GM15510 (cell line): Measurements from ENCODE around the gene PDE6H.

Experiments used
- POLR2A ChIP-seq: IDR thresholded peaks from 3 replicates; pipeline ENCODE4 v1.6.1; 2011; ENCODE audit warnings: borderline replicate concordance; ENCODE audit not compliant: insufficient read length; ENCODE audit errors: extremely low read depth

PDE6H gene

DNA sequence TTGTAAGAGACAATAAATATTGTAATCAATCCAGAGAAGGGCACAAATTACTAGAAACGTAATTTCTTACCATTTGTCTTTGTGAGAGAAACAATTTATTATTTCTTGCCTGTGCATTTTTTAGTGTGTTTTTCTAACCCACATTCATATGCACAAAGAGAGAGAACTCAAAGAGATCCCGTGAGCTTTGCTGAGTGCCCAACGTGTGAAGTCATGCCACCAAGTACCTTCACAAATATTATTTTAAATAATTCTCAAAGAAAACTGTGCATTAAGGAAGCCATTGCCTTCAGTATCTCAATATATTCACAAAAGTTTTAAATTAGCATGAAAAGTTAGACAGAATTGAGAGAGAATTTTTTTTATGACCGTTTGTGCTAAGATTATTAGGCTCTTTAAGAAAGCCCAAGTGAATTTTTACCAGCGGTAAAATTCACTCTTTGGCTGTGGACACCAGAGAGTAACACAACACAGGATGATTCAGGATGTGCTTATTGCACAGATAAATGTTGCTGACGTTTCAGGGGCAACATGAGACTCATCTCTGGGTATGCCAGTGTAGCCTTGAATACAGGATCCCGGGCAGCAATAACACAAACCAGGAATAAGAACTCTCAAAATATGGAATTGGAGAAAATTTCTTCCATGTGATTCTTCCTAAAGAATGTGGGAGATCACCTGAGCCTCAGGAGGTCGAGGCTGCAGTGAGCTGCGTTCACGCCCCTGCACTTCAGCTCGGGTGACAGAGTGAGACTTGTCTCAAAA is 14.3 kb upstream of the PDE6H start:
- no peak for TF ChIP-seq POLR2A

DNA sequence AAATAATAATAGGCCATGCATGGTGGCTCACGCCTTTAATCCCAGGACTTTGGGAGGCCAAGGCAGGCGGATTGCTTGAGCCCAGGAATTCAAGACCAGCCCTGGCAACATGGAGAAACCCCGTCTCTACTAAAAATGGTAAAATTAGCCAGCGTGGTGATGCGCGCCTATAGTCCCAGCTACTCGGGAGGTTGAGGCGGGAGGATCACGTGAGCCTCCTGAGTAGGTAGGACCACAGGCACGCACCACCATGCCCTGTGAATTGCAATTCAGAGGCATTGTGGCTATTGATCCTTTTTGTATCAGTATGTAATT is 13.8 kb upstream of the PDE6H start:
- no peak for TF ChIP-seq POLR2A

DNA sequence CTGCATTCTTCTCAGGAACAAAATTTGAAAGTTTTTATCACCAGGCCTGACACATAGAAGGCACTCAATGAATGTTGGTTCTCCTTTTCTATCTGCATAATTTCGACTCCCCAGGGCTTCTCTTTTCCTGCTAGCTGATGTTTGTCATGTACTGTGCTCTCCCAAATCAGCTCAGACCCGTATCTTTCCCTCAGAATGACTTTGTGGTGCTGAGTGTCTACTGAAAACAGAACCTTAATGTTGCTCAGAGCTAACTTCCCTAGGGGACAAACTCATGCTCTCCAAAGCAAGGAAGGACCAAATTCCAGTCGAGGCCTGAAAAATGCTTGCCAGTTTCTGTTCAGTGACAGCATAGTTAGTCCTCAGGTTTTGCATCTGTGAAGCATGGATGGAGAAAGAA is 13.4 kb upstream of the PDE6H start:
- no peak for TF ChIP-seq POLR2A

DNA sequence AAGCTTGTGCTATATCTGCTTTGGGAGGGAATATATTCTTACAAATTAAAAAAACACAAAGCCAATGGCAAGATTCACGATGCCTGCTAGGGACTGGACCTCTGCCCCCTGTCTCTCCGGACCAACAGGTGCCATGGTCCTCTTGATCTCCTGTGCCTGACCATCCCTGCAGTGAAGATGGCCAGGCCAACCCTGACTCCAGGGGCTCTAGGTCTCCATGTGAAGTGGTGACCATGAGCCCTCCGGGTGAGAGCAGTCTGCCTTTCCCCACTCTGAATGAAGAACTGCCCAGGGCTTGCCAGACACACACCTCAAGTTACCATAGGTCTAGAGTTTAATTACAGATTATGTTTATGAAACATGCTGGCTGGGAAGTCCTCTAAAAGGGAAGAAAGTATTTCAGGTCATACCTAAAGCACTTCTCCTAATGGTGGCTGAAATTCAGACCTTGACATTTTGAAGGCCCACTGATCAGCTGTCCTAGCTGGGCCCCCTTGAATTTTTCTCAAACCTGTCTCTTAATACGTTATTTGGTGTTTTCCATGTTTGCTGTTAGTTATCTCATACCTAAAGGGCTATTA is 12.8 kb upstream of the PDE6H start:
- no peak for TF ChIP-seq POLR2A

DNA sequence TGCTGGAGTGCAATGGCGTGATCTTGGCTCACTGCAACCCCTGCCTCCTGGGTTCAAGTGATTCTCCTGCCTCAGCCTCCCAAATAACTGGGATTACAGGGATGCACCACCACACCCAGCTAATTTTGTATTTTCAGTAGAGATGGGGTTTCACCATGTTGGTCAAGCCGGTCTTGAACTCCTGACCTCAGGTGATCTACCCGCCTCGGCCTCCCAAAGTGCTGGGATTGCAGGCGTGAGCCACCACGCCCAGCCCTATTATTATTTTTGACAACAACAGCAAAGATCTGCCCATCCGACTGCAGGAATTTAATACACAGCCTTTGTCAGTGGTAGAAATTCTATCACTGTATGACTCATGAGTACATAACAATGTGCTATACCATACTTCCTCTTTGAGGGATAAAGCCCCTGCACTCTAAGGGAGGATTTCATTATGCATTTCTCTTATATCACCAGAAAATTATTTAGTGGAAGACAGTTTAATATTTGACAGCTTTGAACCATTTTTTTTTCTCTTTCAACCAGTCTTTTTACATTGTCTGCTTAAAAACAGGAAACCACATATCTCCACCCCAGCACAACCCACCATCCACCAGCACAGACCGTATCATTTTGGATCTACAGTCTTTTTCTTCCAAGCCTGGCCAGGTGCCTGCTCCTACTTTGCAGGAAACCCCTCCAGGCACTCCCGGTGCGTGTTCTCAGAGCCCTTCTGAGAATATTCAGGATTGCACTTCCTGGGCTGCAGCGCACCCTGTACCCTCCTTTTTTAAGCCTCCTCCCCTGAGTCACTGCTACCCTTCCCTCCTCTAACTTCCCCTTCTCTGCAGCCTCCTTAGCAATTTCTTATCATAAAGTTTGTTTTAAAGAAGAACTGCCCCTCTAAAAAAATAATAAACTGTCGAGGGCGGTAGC is 12.0 kb upstream of the PDE6H start:
- TF ChIP-seq POLR2A, result no peak

DNA sequence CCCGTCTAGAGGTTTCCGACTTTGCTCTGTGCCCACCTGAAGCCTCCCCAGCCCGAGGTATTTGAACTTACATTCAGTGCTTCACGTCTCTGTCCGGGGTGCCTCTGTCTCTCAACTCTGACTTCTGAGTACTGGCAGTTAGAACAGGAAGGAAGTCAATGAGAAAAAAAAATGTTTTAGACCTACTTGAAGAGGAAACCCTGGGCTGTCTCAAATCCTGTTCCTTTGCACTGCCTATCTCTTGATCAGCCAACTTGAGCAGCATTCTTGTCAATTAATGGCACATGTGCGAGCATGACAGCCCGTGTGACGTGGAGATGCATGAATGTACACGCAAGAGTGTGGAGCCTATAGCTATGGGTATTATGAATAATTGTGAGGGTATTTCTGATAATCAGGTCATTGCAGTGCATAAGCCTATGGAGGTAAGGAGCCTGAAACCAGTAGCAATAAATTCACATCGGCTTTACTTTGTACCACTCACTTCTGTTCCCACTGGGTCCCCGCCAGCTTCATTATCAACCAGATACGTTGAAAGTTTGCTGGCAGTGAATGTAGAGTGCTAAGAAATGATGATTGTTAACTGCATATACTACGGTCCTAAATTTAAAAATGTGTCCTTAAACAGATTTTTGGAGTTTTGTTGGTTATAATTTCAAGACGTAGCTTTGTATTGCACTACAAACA is 11.2 kb upstream of the PDE6H start, which contains the start of gene ARHGDIB:
TSS of gene ARHGDIB (minus strand) at position 136 of the 687 bp plus-strand sequence. CDS start 10,889 bp downstream, outside the sequence.
- TF ChIP-seq POLR2A, result peak; percentile 71

DNA sequence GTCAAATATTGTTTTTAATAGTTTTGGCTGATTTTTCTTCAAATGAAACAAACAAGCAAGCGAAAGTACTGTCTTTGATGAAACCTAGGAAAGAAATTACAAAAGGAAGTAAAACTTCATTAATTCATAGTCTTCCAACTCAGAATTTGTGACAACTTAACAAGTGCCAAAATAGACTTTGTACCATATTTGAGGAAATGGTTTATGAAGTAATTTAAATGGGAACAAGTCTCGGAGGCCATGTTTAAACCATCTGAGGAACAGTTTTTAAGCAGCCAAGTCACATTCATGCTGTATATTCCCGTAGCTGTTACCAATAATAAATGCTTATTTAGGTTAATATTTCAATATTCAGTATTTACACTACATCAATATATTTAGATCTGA is 10.7 kb upstream of the PDE6H start:
- no peak for TF ChIP-seq POLR2A

DNA sequence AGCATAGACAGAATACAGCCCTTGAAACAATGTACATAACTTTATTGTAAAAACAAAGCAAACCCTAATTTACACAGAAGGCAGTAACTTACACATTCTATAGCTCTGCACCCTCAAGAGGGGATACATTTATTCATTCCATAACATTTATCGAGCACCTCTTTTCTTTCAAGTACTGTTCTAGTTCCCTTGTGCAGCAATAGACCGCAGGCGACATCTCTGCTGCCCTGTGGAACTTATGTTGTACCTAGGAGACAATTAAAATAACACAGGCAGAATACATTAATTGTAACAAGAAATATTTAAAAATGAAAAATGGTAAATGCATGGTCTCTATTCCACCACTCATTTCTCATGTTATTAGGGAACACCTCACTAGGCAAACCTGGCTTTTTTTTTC is 10.0 kb upstream of the PDE6H start:
- TF ChIP-seq POLR2A, result no peak

DNA sequence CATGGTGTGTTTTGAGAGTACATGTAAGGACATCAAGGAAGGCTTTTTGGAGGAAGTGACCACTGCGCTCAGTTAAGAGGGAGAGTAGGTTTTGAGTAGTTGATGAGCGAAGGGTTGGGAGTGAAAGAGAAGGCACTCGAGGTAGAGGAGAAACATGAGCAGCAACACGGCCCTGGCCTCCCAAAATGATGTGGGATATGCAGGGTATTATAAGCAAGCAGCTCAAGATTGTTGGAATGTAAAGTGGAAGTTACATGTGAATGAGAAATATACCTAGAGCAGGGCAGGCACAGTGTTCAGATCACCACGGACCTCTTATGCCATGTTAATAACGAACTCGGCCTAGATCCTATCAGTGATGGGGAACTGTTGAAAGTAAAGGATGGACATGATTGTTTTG is 9.3 kb upstream of the PDE6H start:
- no peak for TF ChIP-seq POLR2A

DNA sequence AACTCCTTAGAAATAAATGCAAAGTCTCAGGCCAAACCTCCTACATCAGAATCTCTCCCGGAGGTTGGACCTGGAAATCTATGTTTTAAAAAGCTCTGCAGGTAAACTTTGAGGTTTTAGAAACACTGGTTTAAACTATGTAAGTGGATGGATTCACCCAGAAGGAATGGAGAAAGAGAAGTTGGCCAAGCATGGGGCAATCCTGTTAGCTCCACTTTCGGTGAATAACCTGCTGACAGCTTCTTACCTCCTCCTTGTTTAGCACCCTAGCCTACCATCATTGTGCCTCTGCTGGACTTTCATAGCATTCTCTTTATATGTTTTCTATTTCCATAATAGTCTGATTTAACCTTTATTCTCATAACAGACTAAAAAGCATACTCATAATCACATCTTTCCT is 8.4 kb upstream of the PDE6H start:
- TF ChIP-seq POLR2A, result no peak

DNA sequence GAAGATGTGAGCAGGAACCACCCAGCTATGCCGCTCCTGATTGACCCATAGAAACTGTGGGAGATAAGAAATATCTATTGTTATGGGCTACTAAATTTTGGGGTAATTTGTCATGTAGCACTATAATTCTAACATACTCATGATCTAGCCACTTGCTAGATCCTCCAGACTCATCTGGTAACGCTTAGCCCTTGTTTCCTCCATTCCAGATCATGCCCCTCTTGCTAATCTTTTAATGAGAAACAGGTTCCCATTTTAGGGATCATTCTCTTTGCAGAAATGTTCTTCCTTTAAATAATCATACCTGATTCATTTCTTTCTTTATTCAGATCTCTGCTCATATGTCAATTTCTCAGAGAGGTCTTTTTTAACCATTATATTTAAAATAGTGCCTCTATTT is 7.6 kb upstream of the PDE6H start:
- TF ChIP-seq POLR2A, result no peak

DNA sequence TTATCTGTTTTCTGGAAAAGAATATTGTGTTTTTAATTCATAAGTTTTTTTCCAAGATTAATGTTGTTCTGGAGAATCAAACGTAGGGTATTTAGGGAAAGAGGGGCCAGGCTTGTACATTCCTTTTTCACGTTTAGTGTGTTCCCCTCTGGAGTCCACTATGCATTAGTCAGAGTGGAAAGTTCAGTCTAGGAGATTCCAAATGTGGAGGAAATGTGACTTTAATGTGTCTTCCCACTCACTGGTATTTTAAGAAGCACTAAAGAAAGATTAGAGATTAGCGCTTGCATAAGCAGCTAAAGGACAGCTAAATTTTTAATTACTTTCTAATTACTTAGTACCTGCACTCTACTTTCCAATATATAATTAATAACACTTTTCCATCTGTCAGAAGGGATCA is 4.4 kb upstream of the PDE6H start:
- TF ChIP-seq POLR2A, result no peak

DNA sequence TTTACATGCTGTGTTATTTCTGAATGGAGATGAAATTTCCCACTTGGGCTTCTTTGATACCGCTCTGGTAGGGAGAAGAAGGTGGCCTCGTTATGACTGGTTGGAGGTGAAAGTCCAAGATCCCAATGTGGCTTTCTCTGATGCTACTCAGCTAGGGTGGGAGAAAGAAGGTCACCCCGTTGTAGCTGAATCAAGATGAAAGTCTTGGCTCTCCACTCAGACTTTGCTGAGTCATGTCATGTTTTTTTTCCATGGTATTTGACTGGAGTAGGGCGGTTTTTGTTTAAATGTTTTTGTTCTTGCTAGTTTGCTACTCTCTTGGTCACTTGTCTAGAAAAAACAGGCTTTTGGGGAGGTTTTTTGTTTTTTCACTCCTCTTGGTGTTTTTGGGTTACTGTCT is 2.4 kb upstream of the PDE6H start:
- TF ChIP-seq POLR2A, result no peak

DNA sequence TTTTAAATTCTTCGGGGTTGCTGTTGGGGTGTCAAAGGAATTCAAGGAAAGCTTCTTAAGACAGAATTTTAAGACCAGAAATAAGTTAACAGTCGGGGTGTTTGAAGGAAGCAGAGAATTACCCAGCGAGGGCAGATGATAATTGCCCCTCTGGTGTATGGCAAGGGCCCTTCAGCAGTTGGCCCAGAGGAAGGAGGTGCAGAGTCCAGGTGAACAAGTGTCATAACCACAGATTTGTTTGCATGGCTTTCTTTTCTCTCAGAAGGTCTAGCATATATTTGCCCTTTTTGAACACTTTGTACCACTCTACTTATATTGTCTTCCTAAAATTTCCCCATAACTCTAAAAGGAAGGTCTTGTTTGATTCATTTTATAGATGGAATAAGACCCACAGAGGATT is 1.8 kb downstream of the PDE6H start:
- no peak for TF ChIP-seq POLR2A

DNA sequence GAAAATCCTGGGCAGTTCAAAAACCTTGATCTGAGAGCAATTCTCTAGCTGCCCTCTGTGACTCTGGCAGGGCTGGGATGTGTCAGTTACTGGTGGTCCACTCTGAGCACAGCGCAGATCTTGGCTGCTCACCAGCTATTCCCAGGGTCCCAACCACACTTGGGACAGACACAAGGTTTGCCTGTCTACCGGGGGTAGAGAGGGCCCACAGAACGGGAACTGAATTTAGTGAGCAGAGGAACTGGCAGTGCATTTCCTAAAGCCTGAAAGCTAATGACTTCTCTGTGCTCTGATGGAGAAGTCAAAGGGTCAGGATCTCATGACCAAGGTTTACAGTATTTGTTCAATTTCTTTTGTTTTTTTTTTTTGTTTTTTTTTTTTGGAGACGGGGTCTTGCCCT is 2.6 kb downstream of the PDE6H start:
- no peak for TF ChIP-seq POLR2A

DNA sequence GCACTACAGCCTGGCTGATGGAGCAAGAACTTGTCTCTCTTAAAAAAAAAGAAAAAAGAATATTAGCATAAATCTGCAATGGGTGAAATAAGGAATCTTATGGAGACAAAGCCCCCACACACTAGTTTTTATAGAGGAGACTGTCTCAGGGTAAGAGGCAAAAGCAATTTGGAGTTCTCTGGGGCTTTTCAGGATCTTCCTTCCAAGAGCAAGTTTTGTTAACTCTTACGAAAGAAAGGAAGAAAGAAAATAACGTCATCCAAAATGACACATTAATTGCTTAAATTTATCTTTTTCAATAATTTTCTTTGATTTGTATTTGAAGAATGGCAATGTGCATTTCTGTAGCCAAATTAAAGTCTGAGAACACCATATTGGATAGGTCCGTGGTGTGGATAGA is 3.8 kb downstream of the PDE6H start:
- TF ChIP-seq POLR2A, result no peak

DNA sequence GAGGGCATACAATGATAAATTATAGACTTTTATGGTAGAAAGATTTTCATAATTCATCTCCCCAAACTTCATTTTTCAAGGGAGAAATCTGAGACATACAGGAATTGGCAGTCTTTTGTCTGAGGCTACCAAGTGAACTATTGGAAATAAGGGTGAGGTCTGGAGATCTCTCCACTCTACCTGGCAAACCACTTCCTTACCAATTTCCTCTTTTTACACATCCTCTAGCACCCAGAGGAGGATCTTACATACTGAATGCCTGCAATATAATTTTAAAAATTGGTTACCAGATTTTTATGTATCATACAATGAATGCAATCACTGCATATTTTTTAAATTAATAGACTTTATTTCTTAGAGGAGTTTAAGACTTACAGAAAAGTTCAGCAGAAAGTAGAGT is 6.6 kb downstream of the PDE6H start:
- TF ChIP-seq POLR2A, result no peak
